HFFc6 (cell line): Measurements from ENCODE around the gene PPP2R2B. TPM values are rescaled to one million over a fixed set of nuclear protein-coding genes. Genes with fewer than 3 reads are reported as not detected.

Experiments used
- DNase-seq: peaks from one replicate; pipeline ENCODE4 v3.0.0-alpha.2; 2018
- H3K27ac Mint-ChIP-seq: 2 replicates; pipeline ENCODE4 v1.8.0; 2020; ENCODE audit warnings: mild to moderate bottlenecking, mixed read lengths
- H3K27me3 Mint-ChIP-seq: 2 replicates; pipeline ENCODE4 v1.8.0; 2021; ENCODE audit warnings: mild to moderate bottlenecking, moderate library complexity, mixed read lengths; ENCODE audit not compliant: insufficient read depth
- H3K36me3 Mint-ChIP-seq: 2 replicates; pipeline ENCODE4 v1.8.0; 2021; ENCODE audit warnings: low read depth, mixed read lengths
- H3K4me1 Mint-ChIP-seq: 2 replicates; pipeline ENCODE4 v1.8.0; 2020; ENCODE audit warnings: low read depth, mixed read lengths
- H3K4me3 Mint-ChIP-seq: 2 replicates; pipeline ENCODE4 v1.8.0; 2020; ENCODE audit warnings: mild to moderate bottlenecking, moderate library complexity, mixed read lengths
- H3K9me3 Mint-ChIP-seq: 2 replicates; pipeline ENCODE4 v1.8.0; 2020; ENCODE audit warnings: mild to moderate bottlenecking, mixed read lengths
- total RNA-seq, 6 experiments: library from RNA; stranded (reverse); fragmentation: NEBNext Ultra II Directional; extraction: Animal tissue kit (Norgen Biotek cat#: 25700); gene quantifications; 2 replicates in 1 of 6; 3 replicates in 5 of 6; pipeline ENCODE4 v1.2.3, GENCODE V29; 2021
- TF ChIP-seq, protein P1 (sequence below): fragments of 200-600 bp; sonication (generic); IDR thresholded peaks from 2 replicates; pipeline ENCODE4 v1.5.0; 2021; ENCODE audit warnings: antibody characterized with exemption, mild to moderate bottlenecking

The PPP2R2B gene
- total RNA-seq, 6 experiments from 2014 or later, result not detected

DNA sequence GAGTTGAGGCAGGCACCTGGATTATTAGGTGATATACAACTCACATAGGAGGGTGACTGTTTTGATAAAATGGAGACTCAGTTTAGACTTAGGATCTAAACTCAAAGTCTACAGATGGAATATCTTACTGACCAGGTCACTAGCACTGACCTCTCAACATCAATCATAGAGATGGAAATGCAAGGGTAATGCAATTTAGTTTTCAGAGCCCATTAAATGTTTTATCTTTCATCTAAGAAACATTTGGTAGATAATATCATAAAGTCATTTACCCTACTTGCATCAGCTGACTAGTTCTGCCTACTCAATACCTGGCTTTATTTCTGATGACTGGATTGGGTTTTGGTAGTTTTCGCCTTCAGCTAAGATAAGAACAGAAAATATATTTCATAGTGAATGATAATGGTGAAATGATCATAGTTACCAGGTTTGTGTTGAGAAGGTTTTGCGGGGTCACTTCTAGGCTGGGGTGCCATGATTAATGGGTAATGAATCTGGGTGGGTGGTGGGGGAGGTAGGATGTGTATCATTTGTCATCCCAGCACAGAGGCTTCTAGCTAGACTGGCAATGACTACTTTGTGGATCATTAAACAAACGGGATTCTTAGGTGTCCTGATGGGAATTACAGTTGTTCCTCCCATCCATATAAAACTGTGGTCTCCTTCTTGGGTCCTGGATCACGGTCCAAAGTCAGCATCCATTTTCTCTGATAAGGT, 173.4 kb downstream of the PPP2R2B start:
- TF ChIP-seq, protein P1, sequence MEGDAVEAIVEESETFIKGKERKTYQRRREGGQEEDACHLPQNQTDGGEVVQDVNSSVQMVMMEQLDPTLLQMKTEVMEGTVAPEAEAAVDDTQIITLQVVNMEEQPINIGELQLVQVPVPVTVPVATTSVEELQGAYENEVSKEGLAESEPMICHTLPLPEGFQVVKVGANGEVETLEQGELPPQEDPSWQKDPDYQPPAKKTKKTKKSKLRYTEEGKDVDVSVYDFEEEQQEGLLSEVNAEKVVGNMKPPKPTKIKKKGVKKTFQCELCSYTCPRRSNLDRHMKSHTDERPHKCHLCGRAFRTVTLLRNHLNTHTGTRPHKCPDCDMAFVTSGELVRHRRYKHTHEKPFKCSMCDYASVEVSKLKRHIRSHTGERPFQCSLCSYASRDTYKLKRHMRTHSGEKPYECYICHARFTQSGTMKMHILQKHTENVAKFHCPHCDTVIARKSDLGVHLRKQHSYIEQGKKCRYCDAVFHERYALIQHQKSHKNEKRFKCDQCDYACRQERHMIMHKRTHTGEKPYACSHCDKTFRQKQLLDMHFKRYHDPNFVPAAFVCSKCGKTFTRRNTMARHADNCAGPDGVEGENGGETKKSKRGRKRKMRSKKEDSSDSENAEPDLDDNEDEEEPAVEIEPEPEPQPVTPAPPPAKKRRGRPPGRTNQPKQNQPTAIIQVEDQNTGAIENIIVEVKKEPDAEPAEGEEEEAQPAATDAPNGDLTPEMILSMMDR, result no peak
- DNase-seq, result no peak
- Mint-ChIP-seq H3K4me1 (no peaks in the 10 kb centered on the region), H3K27me3 (peaks cover 2% of the 10 kb centered on the region; the same call in 1 of the 2 replicates), H3K9me3 (peaks cover 13% of the 10 kb centered on the region), H3K27ac (no peak overlapping the region), H3K36me3 (no peaks in the 10 kb centered on the region), H3K4me3 (no peak overlapping the region)

DNA sequence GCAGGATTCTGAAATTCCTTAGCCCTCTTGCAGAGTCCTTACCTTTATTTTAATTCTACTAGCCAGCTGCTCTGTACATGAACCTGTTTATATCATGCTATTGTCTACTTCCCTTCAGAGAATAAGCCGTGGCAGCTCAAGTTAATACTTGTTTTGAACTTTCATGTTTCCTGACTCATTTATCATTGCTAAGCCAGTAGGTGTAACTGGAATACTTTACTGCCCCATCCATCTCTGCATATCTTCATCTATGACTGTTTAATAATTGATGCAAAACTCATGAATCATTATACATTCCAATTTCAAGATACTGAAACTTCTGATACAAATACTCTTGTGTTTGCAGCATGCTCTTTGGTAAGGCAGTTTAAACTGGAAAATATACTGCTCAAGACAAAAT, 174.7 kb downstream of the PPP2R2B start:
- Mint-ChIP-seq H3K4me3 (no peak overlapping the region), H3K9me3 (peaks cover 13% of the 10 kb centered on the region), H3K36me3 (no peaks in the 10 kb centered on the region), H3K4me1 (no peaks in the 10 kb centered on the region), H3K27ac (no peak overlapping the region), H3K27me3 (peaks cover 2% of the 10 kb centered on the region)
- no peak for DNase-seq
- TF ChIP-seq, protein P1, result no peak

DNA sequence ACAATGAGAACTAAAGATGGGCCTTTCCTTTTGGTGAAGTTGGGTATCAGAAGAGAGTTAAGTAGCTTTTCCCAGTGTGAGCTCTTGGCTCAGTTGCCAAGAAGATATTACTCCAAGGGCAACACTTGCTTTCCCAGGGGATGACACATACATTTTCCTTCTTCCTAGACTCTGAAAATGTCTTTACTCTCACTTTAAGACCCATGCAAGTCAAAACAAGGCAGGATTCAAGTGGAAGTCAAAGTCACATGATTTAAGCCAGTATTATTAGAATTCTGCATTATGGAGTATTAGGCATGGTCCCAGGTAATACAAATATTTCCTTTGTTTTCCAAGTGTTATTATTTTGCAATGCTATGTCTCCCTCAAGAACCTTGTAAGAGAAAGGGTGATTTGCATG, 175.1 kb downstream of the PPP2R2B start:
- no peak for DNase-seq

DNA sequence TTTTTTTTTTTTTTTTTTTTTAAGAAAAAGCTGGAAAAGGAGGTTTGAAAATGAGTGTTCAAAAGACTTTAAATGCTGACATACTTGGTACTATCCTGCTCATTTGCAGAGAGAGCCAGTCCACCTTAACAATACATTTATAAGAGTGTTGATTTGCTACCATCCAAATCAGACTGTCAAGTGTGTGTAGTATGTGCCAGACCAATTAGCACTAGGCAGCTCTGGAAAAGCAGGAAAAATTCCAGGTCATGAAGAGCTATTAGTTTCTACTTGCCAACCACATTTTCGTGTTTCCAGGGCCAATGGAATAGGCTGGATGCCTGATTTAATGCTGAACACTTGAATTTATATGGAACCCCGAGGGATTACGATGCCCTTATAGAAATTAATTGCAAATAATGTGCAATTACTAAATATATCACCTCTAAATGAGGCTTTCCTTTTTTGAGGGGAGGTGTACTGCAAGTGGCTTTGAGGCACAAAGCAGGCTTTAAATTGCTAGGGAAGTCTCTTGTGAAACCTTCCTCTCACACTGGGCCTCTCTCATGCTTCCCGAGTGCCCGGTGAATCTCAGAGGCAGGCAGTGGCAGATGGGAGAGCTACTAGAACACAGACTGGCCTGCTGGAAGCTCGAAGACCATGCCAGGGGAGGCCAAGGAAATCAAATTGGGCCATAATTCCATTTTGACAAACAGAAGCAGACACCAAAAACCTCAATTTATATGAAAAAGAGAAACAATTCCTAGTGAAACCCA, 178.7 kb downstream of the PPP2R2B start:
- no peak overlapping the region for H3K27ac Mint-ChIP-seq
- no peak for DNase-seq
- H3K4me1 Mint-ChIP-seq, result no peaks in the 10 kb centered on the region
- peaks cover 10% of the 10 kb centered on the region for H3K9me3 Mint-ChIP-seq
- H3K27me3 Mint-ChIP-seq, result no peaks in the 10 kb centered on the region; the same call in 1 of the 2 replicates
- H3K4me3 Mint-ChIP-seq, result no peak overlapping the region
- H3K36me3 Mint-ChIP-seq, result no peaks in the 10 kb centered on the region
- TF ChIP-seq, protein P1, result no peak

More for the DNA sequence above, 175.1 kb downstream of the PPP2R2B start:
- Mint-ChIP-seq H3K27ac (no peak overlapping the region), H3K36me3 (no peaks in the 10 kb centered on the region), H3K27me3 (peaks cover 2% of the 10 kb centered on the region), H3K4me1 (no peaks in the 10 kb centered on the region), H3K9me3 (peaks cover 13% of the 10 kb centered on the region), H3K4me3 (no peak overlapping the region)
- TF ChIP-seq, protein P1, result no peak

DNA sequence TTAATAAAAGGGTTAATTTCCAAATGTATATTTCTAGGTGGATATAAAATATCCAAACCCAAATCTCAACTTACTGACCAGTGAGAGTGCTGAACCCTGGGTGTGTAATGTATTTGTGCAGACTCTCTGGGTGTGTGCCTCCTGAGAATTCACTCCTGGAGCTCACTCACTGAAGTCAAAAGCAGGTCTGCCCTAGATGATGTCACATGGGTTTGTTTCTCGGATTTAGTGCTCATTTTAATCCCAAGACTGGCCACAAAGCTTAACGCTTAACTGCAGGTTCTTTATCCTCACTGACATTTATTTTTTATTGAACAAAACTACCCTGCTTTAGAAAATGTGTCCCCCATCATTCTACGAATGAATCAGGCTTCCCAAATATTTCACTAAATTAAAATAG, 179.4 kb downstream of the PPP2R2B start:
- TF ChIP-seq, protein P1, result no peak

More for the DNA sequence above, 179.4 kb downstream of the PPP2R2B start:
- DNase-seq, result no peak
- Mint-ChIP-seq H3K9me3 (peaks cover 10% of the 10 kb centered on the region), H3K36me3 (no peaks in the 10 kb centered on the region), H3K4me3 (no peak overlapping the region), H3K27ac (no peak overlapping the region), H3K4me1 (no peaks in the 10 kb centered on the region), H3K27me3 (no peaks in the 10 kb centered on the region; the same call in 1 of the 2 replicates)
